ENCODE results near the gene MSRB1. TPM values are rescaled to one million over a fixed set of nuclear protein-coding genes. Genes with fewer than 3 reads are reported as not detected.

MSRB1 gene
- total and polyA plus RNA-seq, 2 of the 13 experiments (the other 11 are each of a cell fraction or from before 2014, with no cell fraction given): 32.1 to 75.4 TPM

GRCh38 chr16:1933097-1933661 is 9.8 kb downstream of the MSRB1 start (continued):
- TF ChIP-seq ZNF784 (CRISPR knock-in tag; IDR thresholded peaks at IDR 0.05; ENCODE audit: borderline replicate concordance) (no peak), ZNF350 (CRISPR knock-in tag; IDR thresholded peaks at IDR 0.05; ENCODE audit: borderline replicate concordance, low read depth) (no peak), ZNF296 (CRISPR knock-in tag; conservative IDR thresholded peaks at IDR 0.05) (0 out of 2 replicates have a peak, but pooled peaks have one; percentile 24), BATF2 (CRISPR knock-in tag; IDR thresholded peaks at IDR 0.05) (no peak), ARID4A (CRISPR knock-in tag; IDR thresholded peaks at IDR 0.05; ENCODE audit: borderline replicate concordance) (peak; percentile 11; the same call in 1 of the 2 replicates), BRCA1 (CRISPR knock-in tag; IDR thresholded peaks at IDR 0.05) (no peak), RBAK (CRISPR knock-in tag; IDR thresholded peaks at IDR 0.05) (no peak), ZNF431 (CRISPR knock-in tag; IDR thresholded peaks at IDR 0.05; ENCODE audit: borderline replicate concordance, low read depth) (no peak), SKIL (CRISPR knock-in tag; IDR thresholded peaks at IDR 0.05; ENCODE audit: borderline replicate concordance) (0 out of 2 replicates have a peak, but pooled peaks have one; percentile 36), RFXAP (CRISPR knock-in tag; IDR thresholded peaks at IDR 0.05; ENCODE audit: borderline replicate concordance) (no peak), TOPORS (CRISPR knock-in tag; IDR thresholded peaks at IDR 0.05) (no peak), AGO2 (optimal IDR thresholded peaks at IDR 0.05; ENCODE audit: low read depth, low read length) (peak; percentile 65), POGK (CRISPR knock-in tag; conservative IDR thresholded peaks at IDR 0.05) (no peak), CEBPG (CRISPR knock-in tag; IDR thresholded peaks at IDR 0.05) (no peak), ZNF543 (CRISPR knock-in tag; IDR thresholded peaks at IDR 0.05) (peak; percentile 6; the same call in 1 of the 2 replicates), ZNF644 (CRISPR knock-in tag; IDR thresholded peaks at IDR 0.05; ENCODE audit: low read depth) (no peak), SIX1 (CRISPR knock-in tag; IDR thresholded peaks at IDR 0.05; ENCODE audit: borderline replicate concordance) (no peak), ZBTB20 (CRISPR knock-in tag; IDR thresholded peaks at IDR 0.05; ENCODE audit: borderline replicate concordance, low read depth) (no peak), ZNF839 (CRISPR knock-in tag; IDR thresholded peaks at IDR 0.05; ENCODE audit: borderline replicate concordance) (no peak)

Data from HepG2 (cell line).